CD4-positive, alpha-beta T cell treated with Interleukin-2 at 100 ng/mL for 4 hours (primary cell): ENCODE data around the gene CD36.

Experiments used
- DNase-seq: peaks from one replicate; pipeline ENCODE4 v3.0.0-alpha.2; 2020; ENCODE audit warnings: low spot score

Gene CD36

GRCh38 chr7:80705130-80705781, 66.8 kb downstream of the CD36 start:
- DNase-seq, result no peak

DNA sequence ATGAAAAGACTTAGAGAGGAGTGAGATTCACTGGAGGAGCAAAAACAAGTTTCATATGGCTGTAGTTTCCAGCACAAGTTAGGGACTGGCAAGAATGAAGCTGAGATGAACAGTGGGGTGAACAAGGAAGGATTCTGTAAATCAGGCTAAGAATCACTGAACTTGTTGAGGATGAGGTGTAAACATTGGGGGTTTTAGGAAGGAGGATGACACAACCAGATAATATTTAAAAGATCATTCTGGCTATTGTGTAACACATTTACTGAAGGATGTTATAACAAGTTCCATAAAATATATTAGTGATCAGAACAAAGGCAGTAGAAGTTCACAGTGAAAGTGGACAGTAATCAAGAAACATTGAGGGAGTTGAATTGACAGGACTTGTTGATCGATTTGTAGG, 68.9 kb downstream of the CD36 start:
- no peak for DNase-seq

DNA sequence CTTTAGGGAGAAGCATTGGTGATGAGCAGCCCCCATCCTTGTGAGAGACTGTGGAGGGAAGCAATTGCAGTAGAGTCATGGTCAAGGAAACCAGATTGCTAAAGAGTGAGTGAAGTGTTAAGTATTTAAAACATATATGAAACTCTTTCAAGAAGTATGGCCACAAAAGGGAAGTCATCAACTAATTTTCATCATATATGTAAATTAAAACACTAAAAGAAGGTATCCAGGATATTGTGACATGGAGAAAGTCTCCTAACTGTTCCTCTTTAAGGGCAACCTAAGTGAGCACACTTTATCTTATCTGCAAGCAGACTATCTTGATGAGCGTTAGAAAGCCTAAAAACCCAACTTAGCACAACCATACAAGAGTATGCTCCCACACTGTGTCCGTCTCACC, 69.7 kb downstream of the CD36 start:
- no peak for DNase-seq

DNA sequence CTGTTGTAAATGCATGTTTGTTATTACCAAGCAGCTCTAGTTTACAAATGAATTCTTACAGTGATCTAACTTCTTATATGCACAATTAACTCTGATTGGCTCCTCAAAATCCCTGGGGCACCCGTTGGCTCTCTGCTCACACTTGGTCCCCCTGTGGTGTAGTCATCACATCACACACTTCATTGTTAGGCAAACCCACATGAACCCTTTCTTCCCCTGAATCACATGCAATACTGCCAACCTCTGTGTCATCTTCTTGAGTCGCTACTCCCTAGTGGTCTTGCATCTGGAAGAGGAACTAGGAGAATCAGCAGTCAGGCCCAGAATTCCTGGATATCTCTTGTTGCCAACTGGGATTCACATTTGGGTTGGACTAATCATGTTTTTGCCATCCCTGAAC, 73.1 kb downstream of the CD36 start:
- DNase-seq, result no peak

GRCh38 chr7:80719261-80719660, 80.8 kb downstream of the CD36 start:
- no peak for DNase-seq

- no peak for DNase-seq
Measured at GRCh38 chr7:80720146-80720545, 81.7 kb downstream of the CD36 start.

GRCh38 chr7:80721883-80722615, 83.6 kb downstream of the CD36 start:
- no peak for DNase-seq

GRCh38 chr7:80722616-80723195, 84.3 kb downstream of the CD36 start:
- no peak for DNase-seq

DNA sequence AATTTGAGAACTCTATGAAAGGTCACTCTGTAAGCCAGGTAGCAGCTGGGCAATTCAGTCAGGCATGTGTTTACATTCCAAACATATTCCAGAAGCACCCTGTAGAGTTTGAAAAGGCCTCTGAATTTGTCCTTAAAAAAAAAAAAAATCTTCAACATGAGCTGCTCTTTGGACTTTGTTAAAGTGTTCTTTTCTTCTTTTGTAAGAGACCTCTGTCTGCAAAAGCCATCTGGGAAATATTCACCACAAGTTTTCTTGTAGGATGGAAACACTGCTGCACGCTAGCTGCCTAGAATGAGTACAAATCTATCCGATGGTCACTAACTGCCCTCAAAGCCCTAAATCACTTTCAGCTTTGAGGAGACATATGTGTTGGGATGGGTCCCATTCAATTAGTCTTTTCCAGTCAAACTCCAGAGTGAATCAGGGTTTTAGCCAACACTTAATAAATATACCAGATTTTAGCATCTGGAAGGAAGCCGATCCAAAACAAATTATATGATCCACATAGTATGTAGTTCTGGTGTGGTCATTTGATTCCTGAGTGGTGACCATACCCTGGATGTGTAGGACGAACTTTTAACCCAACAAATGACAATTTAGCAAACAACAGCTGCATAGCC, 85.9 kb downstream of the CD36 start:
- no peak for DNase-seq

- DNase-seq, result no peak
Measured at GRCh38 chr7:80725181-80725611, 86.8 kb downstream of the CD36 start.
